Measurements from ENCODE around the gene CCT6B.
"Not testable (repeated sequence)": the region's sequence is repeated elsewhere in the genome, so short reads cannot be mapped to it uniquely, and the experiment has no call there.

CCT6B gene

DNA sequence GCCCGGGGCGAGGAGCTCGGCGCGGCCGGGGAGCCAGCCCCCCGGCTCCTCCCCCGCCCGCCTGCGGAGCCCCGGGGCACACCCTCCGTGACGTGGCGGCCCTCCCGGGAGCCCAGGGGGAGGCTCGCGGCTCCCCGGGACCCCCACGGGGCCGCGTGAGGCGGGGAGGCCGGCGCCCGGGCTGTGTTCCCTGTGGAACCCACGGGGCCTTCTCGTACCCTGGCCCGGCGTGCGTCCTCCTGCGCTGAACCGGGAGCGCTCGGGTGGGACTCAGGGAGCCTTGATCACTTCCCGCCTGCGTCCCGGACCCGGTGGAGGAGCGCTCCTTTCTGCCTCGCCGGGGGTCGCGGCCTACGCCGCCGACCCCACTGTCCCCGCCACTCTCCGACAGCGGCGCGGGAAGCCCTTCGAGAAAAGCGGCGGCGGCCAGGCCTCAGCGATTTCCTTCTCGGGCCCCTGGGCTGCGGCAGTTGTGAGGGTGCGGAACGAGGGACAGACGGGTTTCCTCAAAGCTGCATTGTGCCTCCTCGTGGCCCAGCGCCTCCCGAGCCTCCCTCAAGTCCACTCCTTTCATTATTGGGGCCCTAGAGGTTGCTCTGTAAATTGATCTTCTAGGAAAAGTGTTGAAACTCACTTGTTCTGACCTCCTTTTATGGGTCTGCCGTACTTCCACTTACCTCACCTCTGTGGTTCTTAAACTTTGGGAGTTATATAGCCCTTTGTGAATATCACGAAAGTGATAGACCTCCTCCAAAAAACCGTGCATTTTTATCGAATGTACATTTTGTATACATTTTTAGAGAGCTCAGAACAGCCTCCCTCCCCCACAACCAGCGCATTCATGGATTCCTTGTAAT is 19.6 kb upstream of the CCT6B start:
- peak; percentile 40 for DNase-seq (ENCODE audit: low read depth)

GRCh38 chr17:34980353-34980680 is 19.1 kb upstream of the CCT6B start, which contains the start of gene LIG3:
Gene LIG3, plus strand, starts transcription at chr17:34980512. Its CDS starts 2,494 bp downstream, at chr17:34983006.
- peak; percentile 92 for DNase-seq (ENCODE audit: low read depth)

GRCh38 chr17:34979650-34980352 is 18.5 kb upstream of the CCT6B start:
- no peak for DNase-seq (ENCODE audit: low read depth)

- DNase-seq (ENCODE audit: low read depth), result no peak
These were observed 17.9 kb upstream of the CCT6B start for GRCh38 chr17:34979153-34979552.

DNA sequence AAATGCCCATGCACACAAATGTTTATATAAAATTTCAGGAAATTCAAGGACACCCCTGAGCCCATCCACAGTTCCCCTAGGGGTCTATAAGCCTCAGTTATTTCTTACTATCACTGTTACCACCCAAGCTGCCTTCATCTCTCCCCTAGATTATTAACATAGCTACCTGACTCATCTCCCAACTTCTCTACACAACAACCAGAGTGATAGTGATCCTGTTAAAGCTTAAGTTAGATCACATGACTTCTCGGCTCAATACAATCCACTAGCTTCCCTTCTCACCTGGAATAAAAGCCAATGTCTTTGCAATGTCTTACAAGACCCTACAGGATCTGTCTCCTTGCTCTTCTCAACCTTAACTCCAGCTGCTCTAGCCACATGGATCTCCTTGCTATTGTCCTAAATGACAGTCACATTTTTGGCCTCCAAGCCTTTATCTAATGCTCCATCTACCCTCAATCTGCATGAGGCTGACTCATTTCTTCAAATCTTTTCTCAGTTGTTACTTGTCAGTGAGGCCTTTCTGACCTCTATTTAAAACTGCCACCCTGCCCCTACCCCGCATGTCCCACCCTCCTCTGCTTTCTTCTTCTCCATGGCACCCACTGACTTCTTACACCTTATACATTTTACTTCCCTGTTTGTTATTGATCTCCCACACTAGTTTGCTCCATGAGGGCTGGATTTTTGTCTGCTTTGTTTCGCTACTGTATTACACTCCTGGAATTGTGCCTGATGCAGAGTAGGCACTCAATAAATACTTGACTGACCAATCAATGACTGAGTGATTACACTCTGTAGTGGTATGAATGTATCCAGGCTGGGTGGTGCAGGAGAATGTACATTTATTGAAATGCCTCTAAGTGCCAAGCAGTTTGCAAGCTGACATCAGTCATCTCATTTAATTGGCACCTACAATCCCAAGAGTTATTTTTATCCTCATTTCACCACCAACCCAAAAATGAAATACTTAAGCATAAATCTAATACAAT is 13.8 kb upstream of the CCT6B start:
- DNase-seq (ENCODE audit: low read depth), result no peak

DNA sequence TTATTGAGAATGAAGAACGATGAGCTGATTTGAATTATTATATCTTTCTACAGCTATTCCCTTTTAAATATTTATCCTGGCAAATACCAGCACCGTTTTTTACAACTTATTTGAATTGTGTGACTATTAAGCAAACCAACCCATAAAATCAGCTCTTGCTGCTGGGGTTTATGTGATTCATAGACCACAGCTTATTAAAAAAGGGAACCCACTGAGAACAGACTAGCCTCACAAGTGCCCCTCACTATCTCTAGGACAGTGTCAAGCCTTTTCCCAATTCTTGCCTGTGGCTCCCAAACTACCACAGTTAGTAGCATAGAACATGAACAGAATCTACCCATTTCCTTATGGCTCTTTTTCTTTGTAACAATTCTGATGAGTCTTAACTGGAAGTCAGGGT is 12.9 kb upstream of the CCT6B start:
- DNase-seq (ENCODE audit: low read depth), result no peak

DNA sequence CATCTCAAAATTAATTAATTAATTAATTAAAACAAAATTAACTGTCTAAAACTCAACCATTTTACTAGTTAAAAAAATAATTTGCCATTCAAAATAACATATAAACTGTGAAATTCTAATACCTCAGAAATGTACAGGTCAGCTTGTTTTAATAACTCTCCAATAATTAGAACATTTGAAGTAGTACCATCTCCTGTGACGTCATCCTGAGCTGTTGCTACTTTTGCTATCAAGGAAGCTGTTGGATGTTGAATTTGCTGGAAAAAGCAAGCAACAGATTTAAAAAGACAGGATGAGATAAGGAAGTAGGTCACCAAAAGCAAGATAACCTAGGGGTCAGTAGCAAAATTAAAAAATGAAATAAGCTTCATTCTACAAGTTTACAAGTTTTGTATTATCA is 2.8 kb downstream of the CCT6B start:
- no peak for DNase-seq (ENCODE audit: low read depth)

GRCh38 chr17:34950780-34951179 is 10.5 kb downstream of the CCT6B start:
- not testable (repeated sequence) for DNase-seq (ENCODE audit: low read depth)

DNA sequence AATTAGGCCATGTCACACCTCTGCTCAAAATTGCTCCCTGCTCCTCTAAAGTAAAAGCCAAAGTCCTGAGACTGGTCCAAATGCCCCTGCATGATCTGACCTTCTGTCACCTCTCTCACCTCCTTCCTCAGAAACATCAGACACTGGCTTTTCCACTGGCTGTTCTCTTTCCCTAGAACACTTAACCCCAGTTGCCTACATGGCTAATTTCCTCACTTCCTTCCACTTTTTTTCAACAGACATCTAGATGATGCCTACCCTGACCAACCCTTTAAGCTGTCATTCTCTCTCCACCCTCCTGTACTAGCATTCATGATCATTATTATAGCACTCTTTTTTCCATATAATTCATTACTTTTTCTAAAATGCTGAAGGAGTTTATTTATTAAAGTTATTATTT is 31.0 kb downstream of the CCT6B start:
- no peak for DNase-seq (ENCODE audit: low read depth)

- no peak for DNase-seq (ENCODE audit: low read depth)
These were observed 34.6 kb downstream of the CCT6B start for GRCh38 chr17:34926661-34927060.

DNA sequence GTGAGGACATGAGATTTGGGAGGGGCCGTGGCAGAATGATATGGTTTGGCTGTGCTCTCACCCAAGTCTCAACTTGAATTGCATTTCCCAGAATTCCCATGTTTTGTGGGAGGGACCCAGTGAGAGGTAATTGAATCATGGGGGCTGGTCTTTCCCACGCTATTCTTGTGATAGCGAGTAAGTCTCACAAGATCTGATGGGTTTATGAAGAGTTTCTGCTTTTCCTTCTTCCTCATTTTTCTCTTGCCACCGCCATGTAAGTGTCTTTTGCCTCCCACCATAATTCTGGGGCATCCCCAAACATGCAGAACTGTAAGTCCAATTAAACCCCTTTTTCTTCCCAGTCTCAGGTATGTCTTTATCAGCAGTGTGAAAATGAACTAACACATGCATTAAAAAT is 40.6 kb downstream of the CCT6B start:
- no peak for DNase-seq (ENCODE audit: low read depth)

DNA sequence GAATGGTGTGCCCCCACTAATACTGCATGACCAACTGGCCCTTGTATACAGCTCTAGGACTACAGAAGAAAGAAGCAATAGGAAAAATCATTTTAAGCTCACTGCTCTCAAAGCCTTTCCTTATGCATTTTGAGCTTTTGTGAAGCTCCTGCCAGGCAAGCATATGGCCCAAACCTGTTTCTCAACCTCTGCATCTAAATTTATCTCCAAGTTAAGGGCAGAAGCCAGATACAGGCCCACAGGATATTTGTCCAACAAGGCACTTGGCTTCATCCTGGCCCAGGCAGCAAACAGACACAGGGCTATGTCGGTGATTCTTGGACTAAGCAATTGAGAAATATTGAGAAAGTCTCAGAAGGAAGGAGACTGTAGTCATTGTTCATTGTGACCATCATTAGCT is 43.9 kb downstream of the CCT6B start:
- DNase-seq (ENCODE audit: low read depth), result no peak

DNA sequence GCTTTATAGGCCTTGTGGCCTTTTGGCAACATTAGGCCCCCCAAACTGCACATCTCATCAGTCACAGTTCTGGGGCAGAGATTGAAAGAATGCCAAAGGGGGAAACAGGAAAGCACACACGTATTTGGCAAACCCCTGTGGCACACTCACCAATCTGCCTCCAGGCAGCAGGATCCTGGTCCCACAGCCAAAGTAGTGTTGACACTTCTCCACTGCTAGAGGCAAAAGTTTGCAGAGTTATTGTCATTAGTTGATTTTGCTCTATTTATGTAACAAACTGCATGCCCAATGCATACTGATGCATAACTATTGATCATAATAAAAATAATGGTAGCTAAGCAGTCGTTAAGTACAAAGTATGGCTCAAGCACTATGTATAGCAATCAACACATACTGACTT is 45.1 kb downstream of the CCT6B start:
- no peak for DNase-seq (ENCODE audit: low read depth)

GRCh38 chr17:34913001-34913400 is 48.3 kb downstream of the CCT6B start:
- no peak for DNase-seq (ENCODE audit: low read depth)

DNA sequence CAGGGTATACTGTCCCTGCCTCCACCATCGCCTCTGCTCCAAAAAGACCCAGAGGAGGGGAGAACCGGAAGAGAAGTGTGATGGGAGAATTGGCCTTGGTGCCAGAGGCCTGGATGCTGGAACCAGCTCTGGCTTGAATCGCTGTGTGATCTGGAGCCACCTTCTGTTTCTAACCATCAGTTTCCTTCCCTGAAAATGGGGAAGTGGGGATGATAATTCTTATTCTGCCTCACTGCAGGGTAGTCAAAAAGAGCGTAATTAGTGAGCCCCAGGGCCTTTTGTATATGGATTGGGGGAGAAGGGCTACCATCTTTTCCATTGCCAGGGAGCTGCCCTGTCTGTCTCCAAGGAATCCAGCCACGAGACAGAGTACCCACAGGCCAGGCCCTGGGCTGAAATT is 52.2 kb downstream of the CCT6B start:
- DNase-seq (ENCODE audit: low read depth), result no peak

- no peak for DNase-seq (ENCODE audit: low read depth)
These were observed 58.3 kb downstream of the CCT6B start for GRCh38 chr17:34902831-34903547.

DNA sequence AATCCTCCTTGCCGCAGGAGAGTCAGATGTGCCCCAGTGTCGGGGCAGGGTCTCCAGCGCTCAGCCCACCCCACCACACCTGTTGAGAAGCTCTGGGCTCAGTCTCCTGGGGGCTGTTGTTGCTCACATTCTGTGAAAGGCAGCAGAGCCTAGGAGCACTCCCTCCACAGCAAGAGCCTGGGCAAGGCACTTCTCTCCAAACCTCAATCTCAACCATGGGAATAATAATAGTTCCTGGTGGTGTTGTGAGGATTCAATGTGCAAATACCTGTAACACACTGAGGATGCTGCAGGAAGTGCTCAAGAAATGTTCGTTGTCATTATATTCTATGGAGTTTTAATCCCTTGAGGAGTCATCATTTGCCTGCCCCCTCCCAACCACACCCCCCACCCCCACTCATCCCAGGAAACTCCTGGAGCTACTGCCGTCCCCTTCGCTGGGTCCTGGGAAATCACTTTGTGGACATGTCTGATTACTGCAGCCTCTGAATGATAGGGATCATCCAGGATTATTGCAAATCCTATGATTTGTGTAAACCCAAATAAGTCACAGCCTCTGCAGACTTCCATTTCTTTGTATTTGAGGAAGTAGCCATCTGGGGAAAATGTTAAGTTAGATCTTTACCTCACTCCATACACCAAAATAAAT is 61.5 kb downstream of the CCT6B start:
- no peak for DNase-seq (ENCODE audit: low read depth)

- DNase-seq (ENCODE audit: low read depth), result no peak
These were observed 65.9 kb downstream of the CCT6B start for GRCh38 chr17:34895383-34895782.

DNA sequence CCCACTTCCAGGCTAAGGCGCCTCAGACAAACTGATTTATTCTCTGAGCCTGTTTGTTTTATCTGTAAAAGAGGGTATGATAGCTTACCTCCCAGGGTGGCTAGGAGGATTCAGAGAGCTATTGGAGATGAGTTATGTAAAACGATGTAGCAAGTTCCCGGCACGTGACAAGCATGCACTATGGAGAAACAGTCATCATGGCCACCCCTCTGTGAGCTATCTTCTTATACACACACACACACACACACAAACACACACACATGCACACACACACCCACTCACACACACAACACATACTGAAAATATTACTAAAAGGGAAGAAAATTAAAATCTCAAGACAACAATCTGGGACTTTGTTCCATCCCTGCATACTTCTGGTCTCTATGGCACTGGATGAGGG is 66.3 kb downstream of the CCT6B start:
- no peak for DNase-seq (ENCODE audit: low read depth)

DNA sequence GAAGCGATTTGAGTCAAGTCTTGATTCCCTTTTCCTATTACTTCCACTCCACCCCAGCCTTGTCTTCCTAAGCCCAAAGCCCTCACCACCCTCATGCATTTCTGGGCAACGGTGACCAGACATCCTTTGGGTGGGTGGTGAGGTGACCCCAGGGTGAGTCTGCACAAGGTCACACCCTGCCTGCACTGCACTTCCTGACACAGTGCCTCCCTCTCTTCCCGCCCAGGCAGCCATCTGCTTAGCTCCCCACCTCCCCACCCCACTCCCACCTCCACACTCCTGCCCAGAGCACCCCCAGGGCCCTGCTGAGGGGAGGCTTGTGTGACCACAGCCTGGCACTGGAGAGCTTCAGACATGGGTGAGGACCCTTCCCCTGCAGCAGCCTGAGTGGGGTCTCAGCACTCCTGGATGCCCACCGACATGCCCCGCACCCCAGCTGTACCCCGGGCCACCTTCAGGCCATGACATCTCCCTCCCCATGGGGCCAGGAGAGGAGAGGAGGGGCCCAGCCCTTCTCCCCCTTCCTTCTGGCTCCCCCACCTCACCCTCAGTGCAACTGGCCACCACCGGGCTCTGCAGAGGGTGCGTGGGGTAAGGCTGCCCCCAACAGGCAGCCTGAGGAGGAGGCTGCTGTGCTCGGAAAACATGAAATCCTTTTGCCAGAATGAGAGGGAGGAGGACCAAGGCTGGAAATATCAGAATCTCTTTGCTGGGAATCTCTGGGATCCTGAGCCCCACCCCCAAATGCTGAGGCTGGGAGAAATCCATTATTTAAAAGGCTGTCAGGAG is 68.6 kb downstream of the CCT6B start:
- DNase-seq (ENCODE audit: low read depth), result no peak

All from stimulated activated CD8-positive, alpha-beta memory T cell treated with anti-CD3 and anti-CD28 coated beads, Interleukin-15, amount 100 ng/mL, for 24 hours (primary cell).